HepG2 (cell line): ENCODE measurements around the gene SUOX. TPM values are rescaled to one million over a fixed set of nuclear protein-coding genes. Genes with fewer than 3 reads are reported as not detected.

Source experiments
- NFKB2 ChIP-seq: sonication (generic); formaldehyde crosslinking; IDR thresholded peaks from 2 replicates; pipeline ENCODE4 v1.4.0; 2020; ENCODE audit warnings: missing genetic modification reagents, borderline replicate concordance
- STAG1 ChIP-seq: sonication (generic); formaldehyde crosslinking; IDR thresholded peaks from 2 replicates; pipeline ENCODE4 v1.4.0; 2020; ENCODE audit warnings: missing genetic modification reagents
- ZNF672 ChIP-seq: sonication (generic); formaldehyde crosslinking; IDR thresholded peaks from 2 replicates; pipeline ENCODE4 v1.8.1; 2022; ENCODE audit warnings: missing genetic modification reagents
- polyA plus RNA-seq, 8 experiments: library from polyadenylated mRNA; depleted of rRNA in 3 of 8; stranded (reverse) in 7 of 8; unstranded in 1 of 8; fragments of >200 nt; fragmentation: Illumina TruSeq in 4 of 8; extraction: Trizol in 4 of 8; gene quantifications; 2 replicates each; pipeline versions ENCODE4 v1.2.1 to v1.2.3, GENCODE V29; 2011 to 2016; ENCODE audit warnings: low read depth in 4 of 8, missing spikeins in 1 of 8, mixed read lengths in 1 of 8; ENCODE audit not compliant: insufficient read depth in 1 of 8
- total RNA-seq, 5 experiments: library from RNA; depleted of rRNA; stranded (reverse); fragments of >200 nt; fragmentation: Illumina TruSeq; extraction: Trizol; gene quantifications; 2 replicates each; pipeline ENCODE4 v1.2.3, GENCODE V29; 2016; ENCODE audit warnings: low read depth in 1 of 5
- TF ChIP-seq, protein P1 (sequence below): sonication (generic); formaldehyde crosslinking; IDR thresholded peaks from 2 replicates; pipeline ENCODE4 v1.5.0; 2020; ENCODE audit warnings: missing genetic modification reagents
- TF ChIP-seq, protein P2 (sequence below): IDR thresholded peaks from 2 replicates; pipeline ENCODE4 v1.4.0; 2020; ENCODE audit warnings: mild to moderate bottlenecking, missing genetic modification reagents
- TF ChIP-seq, protein P3 (sequence below): sonication (generic); formaldehyde crosslinking; IDR thresholded peaks from 2 replicates; pipeline ENCODE4 v1.4.0; 2020; ENCODE audit warnings: missing genetic modification reagents
- TF ChIP-seq, protein P4 (sequence below), 2 experiments: fragments of 450-650 bp in 1 of 2; sonication (generic) in 1 of 2; formaldehyde crosslinking in 1 of 2; IDR thresholded peaks; 2 replicates each; pipeline versions ENCODE4 v1.6.1 to v1.8.0; 2016 to 2022; ENCODE audit warnings: antibody characterized with exemption in 1 of 2, mild to moderate bottlenecking in 1 of 2, missing genetic modification reagents in 1 of 2

SUOX gene
- total and polyA plus RNA-seq, 2 of the 13 experiments (the other 11 are each of a cell fraction or from before 2014, with no cell fraction given) = 23.9 to 25.9 TPM

DNA sequence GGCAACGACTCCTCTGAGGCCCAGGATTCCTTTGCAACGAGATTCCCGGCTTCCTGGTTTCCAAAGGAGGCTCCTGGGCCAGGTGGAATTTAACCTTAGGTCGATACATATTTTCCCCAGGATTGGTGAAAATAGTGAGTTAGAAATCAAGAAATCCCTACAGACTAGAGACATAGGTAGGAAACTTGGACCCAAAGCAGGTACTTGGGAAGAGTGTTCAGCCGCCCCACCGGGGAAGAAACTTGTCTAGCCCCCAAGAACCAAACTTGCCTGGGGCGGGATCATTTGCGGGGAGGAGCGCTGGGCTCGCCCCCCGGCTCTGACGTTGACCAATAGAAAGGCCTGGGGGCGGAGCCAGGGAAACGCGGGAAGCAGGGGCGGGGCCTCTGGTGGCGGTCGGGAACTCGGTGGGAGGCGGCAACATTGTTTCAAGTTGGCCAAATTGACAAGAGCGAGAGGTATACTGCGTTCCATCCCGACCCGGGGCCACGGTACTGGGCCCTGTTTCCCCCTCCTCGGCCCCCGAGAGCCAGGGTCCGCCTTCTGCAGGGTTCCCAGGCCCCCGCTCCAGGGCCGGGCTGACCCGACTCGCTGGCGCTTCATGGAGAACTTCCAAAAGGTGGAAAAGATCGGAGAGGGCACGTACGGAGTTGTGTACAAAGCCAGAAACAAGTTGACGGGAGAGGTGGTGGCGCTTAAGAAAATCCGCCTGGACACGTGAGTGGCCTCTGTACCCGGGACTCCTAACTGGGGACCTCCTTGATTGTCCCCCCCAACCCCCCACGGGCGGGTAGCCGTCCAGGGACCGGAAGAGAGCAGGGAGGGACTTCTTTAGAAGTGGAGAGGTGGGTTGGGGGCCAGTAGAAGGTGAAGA lies 30.4 kb upstream of the SUOX start, which contains the start of gene CDK2 (continued):
- TF ChIP-seq, protein P1, sequence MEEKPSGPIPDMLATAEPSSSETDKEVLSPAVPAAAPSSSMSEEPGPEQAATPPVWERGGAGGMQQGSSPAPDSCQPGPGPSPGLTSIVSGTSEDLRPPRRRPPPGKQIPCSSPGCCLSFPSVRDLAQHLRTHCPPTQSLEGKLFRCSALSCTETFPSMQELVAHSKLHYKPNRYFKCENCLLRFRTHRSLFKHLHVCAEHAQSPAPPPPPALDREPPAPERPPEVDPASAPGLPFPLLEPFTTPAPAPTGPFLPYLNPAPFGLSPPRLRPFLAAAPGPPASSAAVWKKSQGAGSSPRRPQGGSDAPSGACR (CRISPR knock-in tag) = no peak
- TF ChIP-seq NFKB2 (CRISPR knock-in tag) (peak; percentile 57; the same call in 1 of the 2 replicates), ZNF672 (CRISPR knock-in tag) (no peak), STAG1 (CRISPR knock-in tag) (no peak)
- TF ChIP-seq, protein P2, sequence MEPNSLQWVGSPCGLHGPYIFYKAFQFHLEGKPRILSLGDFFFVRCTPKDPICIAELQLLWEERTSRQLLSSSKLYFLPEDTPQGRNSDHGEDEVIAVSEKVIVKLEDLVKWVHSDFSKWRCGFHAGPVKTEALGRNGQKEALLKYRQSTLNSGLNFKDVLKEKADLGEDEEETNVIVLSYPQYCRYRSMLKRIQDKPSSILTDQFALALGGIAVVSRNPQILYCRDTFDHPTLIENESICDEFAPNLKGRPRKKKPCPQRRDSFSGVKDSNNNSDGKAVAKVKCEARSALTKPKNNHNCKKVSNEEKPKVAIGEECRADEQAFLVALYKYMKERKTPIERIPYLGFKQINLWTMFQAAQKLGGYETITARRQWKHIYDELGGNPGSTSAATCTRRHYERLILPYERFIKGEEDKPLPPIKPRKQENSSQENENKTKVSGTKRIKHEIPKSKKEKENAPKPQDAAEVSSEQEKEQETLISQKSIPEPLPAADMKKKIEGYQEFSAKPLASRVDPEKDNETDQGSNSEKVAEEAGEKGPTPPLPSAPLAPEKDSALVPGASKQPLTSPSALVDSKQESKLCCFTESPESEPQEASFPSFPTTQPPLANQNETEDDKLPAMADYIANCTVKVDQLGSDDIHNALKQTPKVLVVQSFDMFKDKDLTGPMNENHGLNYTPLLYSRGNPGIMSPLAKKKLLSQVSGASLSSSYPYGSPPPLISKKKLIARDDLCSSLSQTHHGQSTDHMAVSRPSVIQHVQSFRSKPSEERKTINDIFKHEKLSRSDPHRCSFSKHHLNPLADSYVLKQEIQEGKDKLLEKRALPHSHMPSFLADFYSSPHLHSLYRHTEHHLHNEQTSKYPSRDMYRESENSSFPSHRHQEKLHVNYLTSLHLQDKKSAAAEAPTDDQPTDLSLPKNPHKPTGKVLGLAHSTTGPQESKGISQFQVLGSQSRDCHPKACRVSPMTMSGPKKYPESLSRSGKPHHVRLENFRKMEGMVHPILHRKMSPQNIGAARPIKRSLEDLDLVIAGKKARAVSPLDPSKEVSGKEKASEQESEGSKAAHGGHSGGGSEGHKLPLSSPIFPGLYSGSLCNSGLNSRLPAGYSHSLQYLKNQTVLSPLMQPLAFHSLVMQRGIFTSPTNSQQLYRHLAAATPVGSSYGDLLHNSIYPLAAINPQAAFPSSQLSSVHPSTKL (CRISPR knock-in tag) = no peak; the same call in 1 of the 2 replicates
- TF ChIP-seq, protein P3, sequence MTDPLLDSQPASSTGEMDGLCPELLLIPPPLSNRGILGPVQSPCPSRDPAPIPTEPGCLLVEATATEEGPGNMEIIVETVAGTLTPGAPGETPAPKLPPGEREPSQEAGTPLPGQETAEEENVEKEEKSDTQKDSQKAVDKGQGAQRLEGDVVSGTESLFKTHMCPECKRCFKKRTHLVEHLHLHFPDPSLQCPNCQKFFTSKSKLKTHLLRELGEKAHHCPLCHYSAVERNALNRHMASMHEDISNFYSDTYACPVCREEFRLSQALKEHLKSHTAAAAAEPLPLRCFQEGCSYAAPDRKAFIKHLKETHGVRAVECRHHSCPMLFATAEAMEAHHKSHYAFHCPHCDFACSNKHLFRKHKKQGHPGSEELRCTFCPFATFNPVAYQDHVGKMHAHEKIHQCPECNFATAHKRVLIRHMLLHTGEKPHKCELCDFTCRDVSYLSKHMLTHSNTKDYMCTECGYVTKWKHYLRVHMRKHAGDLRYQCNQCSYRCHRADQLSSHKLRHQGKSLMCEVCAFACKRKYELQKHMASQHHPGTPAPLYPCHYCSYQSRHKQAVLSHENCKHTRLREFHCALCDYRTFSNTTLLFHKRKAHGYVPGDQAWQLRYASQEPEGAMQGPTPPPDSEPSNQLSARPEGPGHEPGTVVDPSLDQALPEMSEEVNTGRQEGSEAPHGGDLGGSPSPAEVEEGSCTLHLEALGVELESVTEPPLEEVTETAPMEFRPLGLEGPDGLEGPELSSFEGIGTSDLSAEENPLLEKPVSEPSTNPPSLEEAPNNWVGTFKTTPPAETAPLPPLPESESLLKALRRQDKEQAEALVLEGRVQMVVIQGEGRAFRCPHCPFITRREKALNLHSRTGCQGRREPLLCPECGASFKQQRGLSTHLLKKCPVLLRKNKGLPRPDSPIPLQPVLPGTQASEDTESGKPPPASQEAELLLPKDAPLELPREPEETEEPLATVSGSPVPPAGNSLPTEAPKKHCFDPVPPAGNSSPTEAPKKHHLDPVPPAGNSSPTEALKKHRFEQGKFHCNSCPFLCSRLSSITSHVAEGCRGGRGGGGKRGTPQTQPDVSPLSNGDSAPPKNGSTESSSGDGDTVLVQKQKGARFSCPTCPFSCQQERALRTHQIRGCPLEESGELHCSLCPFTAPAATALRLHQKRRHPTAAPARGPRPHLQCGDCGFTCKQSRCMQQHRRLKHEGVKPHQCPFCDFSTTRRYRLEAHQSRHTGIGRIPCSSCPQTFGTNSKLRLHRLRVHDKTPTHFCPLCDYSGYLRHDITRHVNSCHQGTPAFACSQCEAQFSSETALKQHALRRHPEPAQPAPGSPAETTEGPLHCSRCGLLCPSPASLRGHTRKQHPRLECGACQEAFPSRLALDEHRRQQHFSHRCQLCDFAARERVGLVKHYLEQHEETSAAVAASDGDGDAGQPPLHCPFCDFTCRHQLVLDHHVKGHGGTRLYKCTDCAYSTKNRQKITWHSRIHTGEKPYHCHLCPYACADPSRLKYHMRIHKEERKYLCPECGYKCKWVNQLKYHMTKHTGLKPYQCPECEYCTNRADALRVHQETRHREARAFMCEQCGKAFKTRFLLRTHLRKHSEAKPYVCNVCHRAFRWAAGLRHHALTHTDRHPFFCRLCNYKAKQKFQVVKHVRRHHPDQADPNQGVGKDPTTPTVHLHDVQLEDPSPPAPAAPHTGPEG = no peak
- TF ChIP-seq, protein P4, sequence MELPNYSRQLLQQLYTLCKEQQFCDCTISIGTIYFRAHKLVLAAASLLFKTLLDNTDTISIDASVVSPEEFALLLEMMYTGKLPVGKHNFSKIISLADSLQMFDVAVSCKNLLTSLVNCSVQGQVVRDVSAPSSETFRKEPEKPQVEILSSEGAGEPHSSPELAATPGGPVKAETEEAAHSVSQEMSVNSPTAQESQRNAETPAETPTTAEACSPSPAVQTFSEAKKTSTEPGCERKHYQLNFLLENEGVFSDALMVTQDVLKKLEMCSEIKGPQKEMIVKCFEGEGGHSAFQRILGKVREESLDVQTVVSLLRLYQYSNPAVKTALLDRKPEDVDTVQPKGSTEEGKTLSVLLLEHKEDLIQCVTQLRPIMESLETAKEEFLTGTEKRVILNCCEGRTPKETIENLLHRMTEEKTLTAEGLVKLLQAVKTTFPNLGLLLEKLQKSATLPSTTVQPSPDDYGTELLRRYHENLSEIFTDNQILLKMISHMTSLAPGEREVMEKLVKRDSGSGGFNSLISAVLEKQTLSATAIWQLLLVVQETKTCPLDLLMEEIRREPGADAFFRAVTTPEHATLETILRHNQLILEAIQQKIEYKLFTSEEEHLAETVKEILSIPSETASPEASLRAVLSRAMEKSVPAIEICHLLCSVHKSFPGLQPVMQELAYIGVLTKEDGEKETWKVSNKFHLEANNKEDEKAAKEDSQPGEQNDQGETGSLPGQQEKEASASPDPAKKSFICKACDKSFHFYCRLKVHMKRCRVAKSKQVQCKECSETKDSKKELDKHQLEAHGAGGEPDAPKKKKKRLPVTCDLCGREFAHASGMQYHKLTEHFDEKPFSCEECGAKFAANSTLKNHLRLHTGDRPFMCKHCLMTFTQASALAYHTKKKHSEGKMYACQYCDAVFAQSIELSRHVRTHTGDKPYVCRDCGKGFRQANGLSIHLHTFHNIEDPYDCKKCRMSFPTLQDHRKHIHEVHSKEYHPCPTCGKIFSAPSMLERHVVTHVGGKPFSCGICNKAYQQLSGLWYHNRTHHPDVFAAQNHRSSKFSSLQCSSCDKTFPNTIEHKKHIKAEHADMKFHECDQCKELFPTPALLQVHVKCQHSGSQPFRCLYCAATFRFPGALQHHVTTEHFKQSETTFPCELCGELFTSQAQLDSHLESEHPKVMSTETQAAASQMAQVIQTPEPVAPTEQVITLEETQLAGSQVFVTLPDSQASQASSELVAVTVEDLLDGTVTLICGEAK (IDR thresholded peaks at IDR 0.05) = no peak
- TF ChIP-seq, protein P4 (CRISPR knock-in tag; IDR thresholded peaks at IDR 0.05) = no peak
